Duodenal mucosa (tissue), 2 donors: ENCODE results near the gene EIF2AK3.

Source experiments
- H3K27ac ChIP-seq: one replicate; pipeline ENCODE4 v1.7.0; 2013; ENCODE audit warnings: low read depth, low read length
- H3K27me3 ChIP-seq, 2 donors: one replicate each; pipeline ENCODE4 v1.7.0; 2013; ENCODE audit warnings: low read length in 2 of 2, control low read depth in 1 of 2; ENCODE audit not compliant: insufficient read depth in 2 of 2, control insufficient read depth in 1 of 2
- H3K36me3 ChIP-seq, 2 donors: one replicate each; pipeline ENCODE4 v1.7.0; 2013; ENCODE audit warnings: low read length in 2 of 2, control low read depth in 1 of 2; ENCODE audit not compliant: insufficient read depth in 2 of 2, control insufficient read depth in 1 of 2
- H3K4me1 ChIP-seq, 2 donors: one replicate each; pipeline ENCODE4 v1.7.0; 2013; ENCODE audit warnings: low read length in 2 of 2, control low read depth in 1 of 2; ENCODE audit not compliant: insufficient read depth in 2 of 2, control insufficient read depth in 1 of 2
- H3K4me3 ChIP-seq, 2 donors: one replicate each; pipeline ENCODE4 v1.7.0; 2013; ENCODE audit warnings: low read length in 2 of 2, low read depth in 1 of 2
- H3K9ac ChIP-seq, 2 donors: one replicate each; pipeline ENCODE4 v1.7.0; 2013; ENCODE audit warnings: low read length in 2 of 2, low read depth in 1 of 2
- H3K9me3 ChIP-seq, 2 donors: one replicate each; pipeline ENCODE4 v1.7.0; 2013; ENCODE audit warnings: low read length in 2 of 2, control low read depth in 1 of 2; ENCODE audit not compliant: control insufficient read depth in 1 of 2

EIF2AK3 gene

DNA sequence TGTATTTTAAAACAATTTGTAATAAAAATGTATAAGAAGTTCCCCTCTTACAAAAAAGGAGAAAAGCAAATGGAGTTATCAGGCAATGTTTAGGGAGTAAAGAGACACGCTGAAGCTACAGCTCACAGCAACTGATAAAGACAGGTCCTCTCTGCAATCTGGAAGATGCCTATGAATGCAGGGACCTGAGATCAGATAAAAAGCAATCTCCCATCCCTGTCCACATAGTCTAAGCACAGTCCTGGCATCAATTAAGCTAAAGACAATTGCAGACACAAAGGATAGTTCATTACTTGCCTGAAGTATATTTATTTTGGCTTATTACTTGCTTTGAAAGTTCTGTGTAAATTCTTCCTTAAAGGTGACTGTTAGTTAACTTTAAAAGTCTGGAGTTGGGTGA is 5.0 kb downstream of the EIF2AK3 start:
- no peaks in the 10 kb centered on the region for H3K9me3 ChIP-seq
- H3K9ac ChIP-seq, result no peak overlapping the region
- H3K4me1 ChIP-seq, result peaks cover 14 to 16% of the 10 kb centered on the region in 2 donors
- no peaks in the 10 kb centered on the region for H3K36me3 ChIP-seq
- no peak overlapping the region for H3K27ac ChIP-seq
- no peak overlapping the region for H3K4me3 ChIP-seq
- no peaks in the 10 kb centered on the region for H3K27me3 ChIP-seq

DNA sequence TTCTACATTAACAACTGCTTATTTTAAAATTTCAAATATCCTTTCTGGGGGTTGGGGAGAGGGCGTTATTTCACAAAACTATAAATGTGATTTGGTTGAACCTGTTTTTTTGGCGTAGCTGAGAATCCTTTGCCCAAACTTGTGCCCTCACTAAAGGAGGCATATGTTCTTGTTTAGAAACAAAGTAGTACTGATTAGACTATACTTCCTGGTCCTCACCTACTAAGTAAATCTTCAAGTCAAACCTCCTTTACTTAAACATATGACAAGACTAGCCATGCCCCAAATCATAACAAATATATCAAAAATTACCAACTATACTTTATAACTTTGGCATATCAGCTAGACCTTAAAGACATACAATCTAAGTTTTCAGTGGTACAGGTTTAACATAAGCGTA is 5.8 kb downstream of the EIF2AK3 start:
- H3K9ac ChIP-seq, result no peak overlapping the region
- peaks cover 14 to 15% of the 10 kb centered on the region in 2 donors for H3K4me1 ChIP-seq
- H3K27ac ChIP-seq, result no peak overlapping the region

DNA sequence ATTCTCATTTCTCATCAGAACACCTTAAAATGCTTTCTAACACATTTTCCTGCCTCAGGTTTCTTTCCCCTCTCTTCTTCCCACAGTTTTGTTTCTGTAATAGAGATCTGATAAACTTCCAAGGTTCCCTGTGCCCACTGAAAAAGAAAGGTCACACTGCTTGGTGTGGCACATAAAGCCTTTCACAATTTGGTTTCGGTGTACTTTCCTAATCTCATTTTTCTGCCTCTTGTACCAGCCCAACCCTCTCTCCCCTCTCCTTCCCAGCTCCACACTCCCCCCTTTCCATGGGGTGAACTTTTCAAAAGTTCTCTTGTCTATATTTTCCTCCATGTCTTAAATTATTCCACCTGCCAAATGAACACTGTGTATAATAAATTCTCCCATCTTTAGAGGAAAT is 7.2 kb downstream of the EIF2AK3 start:
- no peaks in the 10 kb centered on the region for H3K27me3 ChIP-seq
- no peaks in the 10 kb centered on the region for H3K9me3 ChIP-seq
- H3K9ac ChIP-seq, result no peak overlapping the region
- no peaks in the 10 kb centered on the region for H3K36me3 ChIP-seq
- peaks cover 6 to 14% of the 10 kb centered on the region in 2 donors for H3K4me1 ChIP-seq
- H3K4me3 ChIP-seq, result no peak overlapping the region
- H3K27ac ChIP-seq, result no peak overlapping the region

More for the DNA sequence above, 5.8 kb downstream of the EIF2AK3 start:
- H3K9me3 ChIP-seq, result no peaks in the 10 kb centered on the region
- H3K27me3 ChIP-seq, result no peaks in the 10 kb centered on the region
- H3K36me3 ChIP-seq, result no peaks in the 10 kb centered on the region
- H3K4me3 ChIP-seq, result no peak overlapping the region

- H3K9ac ChIP-seq, result no peak overlapping the region
- no peaks in the 10 kb centered on the region for H3K27me3 ChIP-seq
- H3K36me3 ChIP-seq, result peaks cover 0 to 7% of the 10 kb centered on the region in 2 donors
- no peak overlapping the region for H3K4me3 ChIP-seq
- peaks cover 10 to 14% of the 10 kb centered on the region in 2 donors for H3K4me1 ChIP-seq
- no peak overlapping the region for H3K27ac ChIP-seq
- H3K9me3 ChIP-seq, result no peaks in the 10 kb centered on the region
These were observed 11.4 kb downstream of the EIF2AK3 start for GRCh38 chr2:88615822-88616221.

DNA sequence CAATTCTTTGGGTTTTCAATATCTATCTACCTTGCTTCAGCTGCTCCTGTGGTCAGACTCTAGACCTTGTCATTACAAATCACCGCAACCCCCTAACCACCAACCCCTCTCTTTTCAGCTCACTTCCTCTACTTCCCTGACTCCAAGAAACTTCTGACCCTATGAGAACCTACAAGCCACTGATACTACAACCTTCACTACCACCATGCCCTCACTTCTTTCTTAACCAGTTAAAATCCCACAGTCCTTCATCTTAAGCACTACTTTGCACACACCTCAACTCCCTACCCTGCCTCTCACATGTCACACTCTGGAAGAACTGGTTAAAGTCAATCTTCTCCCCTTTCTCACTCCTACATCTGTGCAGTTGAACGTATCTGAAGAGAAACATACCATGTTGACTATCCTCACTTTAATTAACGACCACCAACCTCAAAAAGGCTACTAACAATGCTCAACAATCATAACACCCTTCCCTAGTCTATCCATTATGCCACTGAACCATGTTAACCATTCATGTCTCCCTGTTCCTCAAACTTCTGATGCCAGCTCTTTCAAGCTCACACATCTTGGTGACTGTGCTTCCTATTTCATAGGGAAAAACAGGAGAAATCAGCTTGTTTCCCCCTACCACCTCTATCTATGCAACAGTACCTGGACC is 12.6 kb downstream of the EIF2AK3 start:
- H3K9ac ChIP-seq, result no peak overlapping the region
- H3K27ac ChIP-seq, result no peak overlapping the region
- H3K4me1 ChIP-seq, result peaks cover 10 to 14% of the 10 kb centered on the region in 2 donors
- H3K4me3 ChIP-seq, result no peak overlapping the region
- no peaks in the 10 kb centered on the region for H3K9me3 ChIP-seq
- H3K27me3 ChIP-seq, result no peaks in the 10 kb centered on the region
- H3K36me3 ChIP-seq, result peaks cover 0 to 7% of the 10 kb centered on the region in 2 donors

- H3K9ac ChIP-seq, result no peak overlapping the region
- H3K9me3 ChIP-seq, result no peaks in the 10 kb centered on the region
- no peak overlapping the region for H3K4me3 ChIP-seq
- H3K4me1 ChIP-seq, result peaks cover 10 to 14% of the 10 kb centered on the region in 2 donors
- H3K36me3 ChIP-seq, result peaks cover 0 to 7% of the 10 kb centered on the region in 2 donors
- H3K27me3 ChIP-seq, result no peaks in the 10 kb centered on the region
- H3K27ac ChIP-seq, result no peak overlapping the region
These were observed 13.3 kb downstream of the EIF2AK3 start for GRCh38 chr2:88613921-88614320.

GRCh38 chr2:88608184-88608583 is 19.1 kb downstream of the EIF2AK3 start:
- Histone ChIP-seq H3K36me3 (peaks cover 0 to 7% of the 10 kb centered on the region in 2 donors), H3K4me1 (no peaks in the 10 kb centered on the region), H3K27me3 (no peaks in the 10 kb centered on the region), H3K9ac (no peak overlapping the region), H3K9me3 (no peaks in the 10 kb centered on the region), H3K4me3 (no peak overlapping the region), H3K27ac (peak overlapping the region; percentile 47)

- no peaks in the 10 kb centered on the region for H3K27me3 ChIP-seq
- H3K27ac ChIP-seq, result no peak overlapping the region
- H3K9me3 ChIP-seq, result no peaks in the 10 kb centered on the region
- no peak overlapping the region for H3K9ac ChIP-seq
- H3K4me1 ChIP-seq, result no peaks in the 10 kb centered on the region
- no peak overlapping the region for H3K4me3 ChIP-seq
- peaks cover 0 to 4% of the 10 kb centered on the region in 2 donors for H3K36me3 ChIP-seq
These were observed 19.8 kb downstream of the EIF2AK3 start for GRCh38 chr2:88607416-88607815.

DNA sequence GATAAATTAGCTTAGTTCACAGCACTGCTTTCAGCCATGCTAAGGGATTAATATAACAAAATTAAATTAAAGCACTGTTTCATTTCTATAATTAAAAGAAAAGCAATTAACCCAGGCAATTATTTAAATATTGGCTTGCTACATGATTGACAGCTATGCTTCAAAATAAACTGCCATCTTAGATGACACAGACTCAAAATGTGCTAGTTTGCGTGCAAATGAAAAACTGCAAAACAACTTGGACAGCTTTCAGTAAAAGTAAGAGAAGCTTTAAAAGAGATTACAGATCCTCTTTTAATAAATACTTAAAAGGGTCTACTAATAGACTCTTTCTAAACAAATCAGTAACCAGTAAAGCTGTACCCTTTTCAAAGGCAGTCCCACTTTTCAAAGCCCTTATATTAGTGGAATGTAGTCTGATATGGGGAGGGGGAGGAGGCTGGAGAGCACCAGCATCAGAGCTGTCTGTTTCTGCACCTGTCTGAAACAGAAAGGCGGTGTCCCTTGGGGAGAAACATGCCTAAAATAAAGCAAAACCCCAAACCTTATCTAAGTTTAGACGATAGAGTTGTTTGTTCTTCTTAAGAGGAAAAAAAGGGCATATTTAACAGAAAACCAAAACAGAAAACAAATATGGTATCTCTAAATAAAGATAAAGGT is 20.8 kb downstream of the EIF2AK3 start:
- H3K9ac ChIP-seq, result no peak overlapping the region
- H3K36me3 ChIP-seq, result no peaks in the 10 kb centered on the region
- H3K4me3 ChIP-seq, result no peak overlapping the region
- H3K27me3 ChIP-seq, result no peaks in the 10 kb centered on the region
- no peaks in the 10 kb centered on the region for H3K9me3 ChIP-seq
- no peaks in the 10 kb centered on the region for H3K4me1 ChIP-seq
- H3K27ac ChIP-seq, result no peak overlapping the region

- no peaks in the 10 kb centered on the region for H3K27me3 ChIP-seq
- no peak overlapping the region for H3K4me3 ChIP-seq
- H3K9ac ChIP-seq, result no peak overlapping the region
- H3K9me3 ChIP-seq, result no peaks in the 10 kb centered on the region
- H3K36me3 ChIP-seq, result no peaks in the 10 kb centered on the region
- no peak overlapping the region for H3K27ac ChIP-seq
- H3K4me1 ChIP-seq, result peaks cover 9 to 16% of the 10 kb centered on the region in 2 donors
These were observed 24.1 kb downstream of the EIF2AK3 start for GRCh38 chr2:88603146-88603545.
